Transverse colon (tissue), 4 donors: ENCODE data around the gene WIPF1. TPM values are rescaled to one million over a fixed set of nuclear protein-coding genes. Genes with fewer than 3 reads are reported as not detected.

ENCODE experiments used
- DNase-seq: peaks from one replicate; pipeline ENCODE4 v3.0.0-alpha.2; 2019
- H3K27ac ChIP-seq, 4 donors: fragments of 200-600 bp; sonication (generic); 2 replicates each; pipeline ENCODE4 v1.5.1; 2016 to 2018; ENCODE audit warnings: inconsistent platforms in 4 of 4
- H3K27me3 ChIP-seq: fragments of 200-600 bp; sonication (generic); 2 replicates; pipeline ENCODE4 v1.5.1; 2017; ENCODE audit warnings: inconsistent platforms
- H3K36me3 ChIP-seq, 4 donors: fragments of 200-600 bp; sonication (generic); 2 replicates each; pipeline ENCODE4 v1.5.1; 2017 to 2019; ENCODE audit warnings: inconsistent platforms in 4 of 4
- H3K4me1 ChIP-seq, 4 donors: fragments of 200-600 bp; sonication (generic); 2 replicates each; pipeline ENCODE4 v1.5.1; 2017 to 2020; ENCODE audit warnings: inconsistent platforms in 4 of 4
- H3K4me3 ChIP-seq, 4 donors: fragments of 200-600 bp; sonication (generic); 1 replicate in 1 of 4; 2 replicates in 3 of 4; pipeline versions ENCODE4 v1.5.1 to v1.6.1; 2017 to 2019; ENCODE audit warnings: inconsistent platforms in 4 of 4
- H3K9me3 ChIP-seq, 2 donors: fragments of 200-600 bp; sonication (generic); 2 replicates each; pipeline ENCODE4 v1.5.1; 2017 to 2019; ENCODE audit warnings: inconsistent platforms in 2 of 2
- CTCF ChIP-seq, 5 experiments: fragments of 200-600 bp in 3 of 5; fragments of 450-650 bp in 2 of 5; sonication (generic) in 3 of 5; IDR thresholded peaks; 1 replicate in 2 of 5; 2 replicates in 3 of 5; pipeline ENCODE4 v1.5.1; 2016 to 2017; ENCODE audit warnings: antibody characterized with exemption in 5 of 5, inconsistent platforms in 3 of 5, mild to moderate bottlenecking in 2 of 5, moderate library complexity in 1 of 5
- EP300 ChIP-seq: sonication (generic); formaldehyde crosslinking; IDR thresholded peaks from one replicate; pipeline ENCODE4 v1.6.1; 2017; ENCODE audit warnings: antibody characterized with exemption, low read depth
- POLR2A ChIP-seq: fragments of 450-650 bp; IDR thresholded peaks from one replicate; pipeline ENCODE4 v1.6.1; 2016; ENCODE audit warnings: antibody characterized with exemption, mild to moderate bottlenecking, moderate library complexity
- POLR2AphosphoS5 ChIP-seq, 3 donors: sonication (generic); formaldehyde crosslinking; IDR thresholded peaks; one replicate each; pipeline ENCODE4 v1.6.1; 2016; ENCODE audit warnings: antibody characterized with exemption in 3 of 3
- WGBS, 2 donors: methylation state at CpG; one replicate each; pipeline ENCODE4 v1.1.5; 2018; ENCODE audit warnings: low coverage in 1 of 2; 5-methylcytosine and 5-hydroxymethylcytosine counted together
- in situ Hi-C, 4 donors: fragments of 200-750 bp; cut with MboI; loops; one replicate each; pipeline versions ENCODE4 v1.15.0 to v1.15.1; 2017; ENCODE audit warnings: low sequenced_read_pairs in 3 of 4, low pct_ligation_motif_present in 1 of 4, low pct_unique_long_range_greater_than_20kb in 1 of 4
- intact Hi-C: fragments of 100-400 bp; cut with DNase I; formaldehyde crosslinking; loops from one replicate; pipeline ENCODE4 v1.15.1; 2023; ENCODE audit warnings: low total_unique reads
- total RNA-seq, 4 donors: library from RNA; depleted of rRNA; stranded (reverse); fragments of >200 nt; gene quantifications; one replicate each; pipeline ENCODE4 v1.1.0, GENCODE V29; 2016

WIPF1 gene
- total RNA-seq, 4 donors from 2014 or later: 8.5 to 32.6 (median 16.1) TPM

DNA sequence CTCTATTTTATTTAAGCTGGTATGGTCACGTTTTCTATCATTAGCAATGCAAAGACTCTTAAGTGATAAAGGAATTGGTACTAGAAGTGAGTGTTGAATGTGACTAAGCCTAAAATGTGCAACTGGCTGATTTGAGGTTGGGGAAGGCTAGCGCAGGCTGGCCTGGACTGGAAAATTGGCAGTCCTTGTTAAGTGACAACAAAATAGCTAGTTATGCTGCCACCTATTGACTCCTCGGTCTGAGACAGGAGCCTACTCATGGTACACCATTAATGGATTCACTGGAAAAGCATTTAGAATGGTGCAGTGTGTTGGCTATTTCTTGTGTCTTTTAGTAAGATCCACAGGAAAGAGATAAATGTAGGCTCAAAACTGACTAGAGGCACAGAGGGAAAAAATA, 5.7 kb upstream of the WIPF1 start:
- peak; percentile 52 for DNase-seq
- in situ Hi-C loops (no loop called here), intact Hi-C loops (no loop called here)
- peaks cover 14 to 45% (median 21%) of the 10 kb centered on the region in 4 donors for H3K4me1 ChIP-seq
- 41 to 57% methylated on average over 3 of the region's 3 CpGs for WGBS, 2 donors
- H3K4me3 ChIP-seq: no peak overlapping the region
- no peak overlapping the region for H3K27ac ChIP-seq
- H3K36me3 ChIP-seq: no peaks in the 10 kb centered on the region
- H3K9me3 ChIP-seq: no peaks in the 10 kb centered on the region
- H3K27me3 ChIP-seq: no peaks in the 10 kb centered on the region
- TF ChIP-seq POLR2AphosphoS5 (IDR thresholded peaks at IDR 0.05) (no peak), CTCF (IDR thresholded peaks at IDR 0.05) (peak in 4 of 5 experiments; percentile 25 to 38 (median 30))

GRCh38 chr2:174602745-174603144, 5.1 kb upstream of the WIPF1 start:
- Histone ChIP-seq H3K36me3 (no peaks in the 10 kb centered on the region), H3K27ac (no peak overlapping the region), H3K9me3 (no peaks in the 10 kb centered on the region), H3K4me1 (peaks cover 13 to 45% (median 19%) of the 10 kb centered on the region in 4 donors), H3K27me3 (no peaks in the 10 kb centered on the region), H3K4me3 (no peak overlapping the region)
- in situ Hi-C loops: no loop called here
- TF ChIP-seq POLR2AphosphoS5 (IDR thresholded peaks at IDR 0.05): no peak
- no peak for TF ChIP-seq EP300
- TF ChIP-seq POLR2A: no peak
- TF ChIP-seq CTCF (IDR thresholded peaks at IDR 0.05): no peak
- intact Hi-C loops: no loop called here
- 85 to 86% methylated on average over 3 of the region's 3 CpGs for WGBS, 2 donors
- DNase-seq: no peak

- intact Hi-C loops: no loop called here
- no peak for TF ChIP-seq CTCF (IDR thresholded peaks at IDR 0.05)
- TF ChIP-seq POLR2AphosphoS5 (IDR thresholded peaks at IDR 0.05): peak in 2 of 3 donors; percentile 4 to 17
- no peak for TF ChIP-seq POLR2A
- in situ Hi-C loops: no loop called here
- no peaks in the 10 kb centered on the region for H3K9me3 ChIP-seq
- H3K27me3 ChIP-seq: no peaks in the 10 kb centered on the region
- DNase-seq: no peak
- H3K36me3 ChIP-seq: no peaks in the 10 kb centered on the region
- no peak overlapping the region for H3K4me3 ChIP-seq
- WGBS, 2 donors: 70 to 71% methylated on average over 3 to 4 of the region's 4 CpGs
- H3K27ac ChIP-seq: peak overlapping the region; percentile 43 to 84 (median 54)
- peaks cover 5 to 39% (median 8%) of the 10 kb centered on the region in 4 donors for H3K4me1 ChIP-seq
Measured at GRCh38 chr2:174600349-174600748, 2.7 kb upstream of the WIPF1 start.

- H3K4me1 ChIP-seq: peaks cover 5 to 39% (median 8%) of the 10 kb centered on the region in 4 donors
- intact Hi-C loops (no loop called here), in situ Hi-C loops (loop anchor here in 1 of 4 donors (25.0 kb wide), 1 partner anchor 88 kb away; no protein-coding TSS in a partner anchor)
- H3K4me3 ChIP-seq: no peak overlapping the region
- H3K27ac ChIP-seq: peak overlapping the region; percentile 43 to 84 (median 70)
- DNase-seq: no peak
- TF ChIP-seq EP300: no peak
- no peak for TF ChIP-seq CTCF (IDR thresholded peaks at IDR 0.05)
- no peak for TF ChIP-seq POLR2A
- no peak for TF ChIP-seq POLR2AphosphoS5 (IDR thresholded peaks at IDR 0.05)
- H3K27me3 ChIP-seq: no peaks in the 10 kb centered on the region
- no peaks in the 10 kb centered on the region for H3K9me3 ChIP-seq
- H3K36me3 ChIP-seq: no peaks in the 10 kb centered on the region
- 82 to 84% methylated on average over 2 to 5 of the region's 6 CpGs for WGBS, 2 donors
Measured at GRCh38 chr2:174599310-174599921, 1.8 kb upstream of the WIPF1 start.
